GM12874 (cell line): ENCODE data around the gene KCNK18.
A peak's percentile ranks its signal among the peaks of the same experiment; 100 is the strongest.

Source experiments
- CTCF ChIP-seq: IDR thresholded peaks from 2 replicates; pipeline ENCODE4 v1.5.1; 2011; ENCODE audit warnings: low read depth, mild to moderate bottlenecking, control low read depth, low read length, moderate library complexity; ENCODE audit not compliant: insufficient read depth

The KCNK18 gene

DNA sequence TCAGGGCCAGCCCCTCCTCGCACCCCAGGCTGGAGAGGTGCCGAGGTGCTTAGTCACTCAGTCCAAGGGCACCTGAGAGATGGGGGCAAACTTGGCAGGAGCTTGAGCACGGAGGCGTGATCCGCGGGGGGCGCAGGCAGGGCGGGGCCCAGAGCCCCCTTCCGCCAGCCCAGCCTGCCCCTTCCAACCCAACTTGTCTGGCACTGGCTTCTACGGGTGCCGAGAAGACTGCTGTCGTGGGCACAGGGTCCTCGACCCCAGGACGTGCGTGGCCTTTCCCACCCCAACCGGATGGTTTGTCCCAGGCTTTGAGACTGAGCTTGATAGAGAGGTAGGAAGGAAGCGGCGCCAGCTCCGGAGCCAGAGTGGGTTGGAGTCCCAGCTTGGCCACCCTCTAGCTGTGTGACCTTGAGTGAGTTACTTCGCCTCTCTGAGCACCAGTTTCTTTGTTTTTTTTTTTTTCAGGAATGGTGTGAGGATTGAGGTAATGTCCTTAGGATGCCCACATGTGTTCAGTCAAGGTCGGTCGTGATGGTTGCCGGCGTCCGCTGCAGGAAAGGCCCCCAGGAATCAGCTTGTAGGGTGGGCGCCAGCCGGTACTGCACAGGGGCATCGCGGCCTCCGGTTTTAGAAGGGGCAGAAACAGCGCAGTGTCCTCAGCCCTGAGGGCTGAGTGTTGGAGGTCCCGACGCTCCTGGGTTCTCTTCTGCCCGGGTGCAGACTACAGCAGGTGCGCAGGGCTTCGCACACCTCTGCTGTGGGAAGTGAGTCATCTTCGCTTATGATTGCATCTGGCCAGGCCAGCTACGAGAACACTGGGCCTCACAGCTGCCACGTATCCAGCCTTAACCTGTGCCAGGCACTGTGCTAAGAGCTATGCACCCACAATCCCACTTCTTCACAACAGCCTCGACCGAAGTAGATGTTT lies 30.6 kb upstream of the KCNK18 start:
- no peak for TF ChIP-seq CTCF

DNA sequence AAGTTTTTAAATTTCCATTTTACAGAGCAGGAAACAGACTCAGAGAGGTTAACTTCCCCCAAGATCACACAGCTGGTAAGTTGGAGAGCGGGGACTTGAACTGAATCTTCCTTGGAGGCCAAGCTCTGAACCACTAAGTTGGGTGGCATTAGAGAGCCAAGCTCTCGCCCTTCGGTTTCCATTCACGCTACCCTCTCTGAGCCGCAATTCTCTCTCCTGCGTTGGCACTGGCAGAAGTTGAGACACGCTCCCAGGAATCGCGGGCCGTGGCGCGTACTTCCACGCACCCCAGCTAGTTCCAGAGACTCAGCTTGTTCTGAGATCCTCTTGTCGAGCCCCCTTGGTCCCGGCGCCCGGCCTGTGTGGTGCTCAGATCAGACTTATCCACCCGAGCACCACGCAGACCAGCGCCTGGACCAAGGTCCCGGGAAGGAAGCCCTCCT lies 29.9 kb upstream of the KCNK18 start:
- TF ChIP-seq CTCF, result no peak

GRCh38 chr10:117167789-117168674 lies 29.3 kb upstream of the KCNK18 start:
- peak; percentile 96 for TF ChIP-seq CTCF

DNA sequence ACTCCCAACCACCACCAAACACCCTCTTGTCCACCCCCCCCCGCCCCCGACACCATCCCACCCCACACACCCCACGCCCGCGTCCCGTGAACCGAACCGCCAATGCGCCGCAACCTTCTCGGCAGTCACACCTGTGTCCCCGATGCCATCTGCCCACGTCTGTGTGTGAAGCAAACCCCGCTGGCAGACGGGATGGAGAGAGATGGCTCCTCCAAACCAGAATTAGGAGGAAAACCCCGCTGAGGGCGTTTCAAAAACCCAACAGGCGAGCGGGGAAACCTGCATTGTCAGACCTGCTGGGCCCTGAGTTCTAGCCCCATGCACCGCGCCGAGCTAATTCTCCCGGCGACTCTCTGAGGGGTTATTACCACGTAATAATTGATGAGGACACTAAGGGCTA lies 28.6 kb upstream of the KCNK18 start:
- no peak for TF ChIP-seq CTCF

GRCh38 chr10:117169480-117169879 lies 27.8 kb upstream of the KCNK18 start:
- TF ChIP-seq CTCF, result no peak

GRCh38 chr10:117170244-117170643 lies 27.0 kb upstream of the KCNK18 start:
- no peak for TF ChIP-seq CTCF

DNA sequence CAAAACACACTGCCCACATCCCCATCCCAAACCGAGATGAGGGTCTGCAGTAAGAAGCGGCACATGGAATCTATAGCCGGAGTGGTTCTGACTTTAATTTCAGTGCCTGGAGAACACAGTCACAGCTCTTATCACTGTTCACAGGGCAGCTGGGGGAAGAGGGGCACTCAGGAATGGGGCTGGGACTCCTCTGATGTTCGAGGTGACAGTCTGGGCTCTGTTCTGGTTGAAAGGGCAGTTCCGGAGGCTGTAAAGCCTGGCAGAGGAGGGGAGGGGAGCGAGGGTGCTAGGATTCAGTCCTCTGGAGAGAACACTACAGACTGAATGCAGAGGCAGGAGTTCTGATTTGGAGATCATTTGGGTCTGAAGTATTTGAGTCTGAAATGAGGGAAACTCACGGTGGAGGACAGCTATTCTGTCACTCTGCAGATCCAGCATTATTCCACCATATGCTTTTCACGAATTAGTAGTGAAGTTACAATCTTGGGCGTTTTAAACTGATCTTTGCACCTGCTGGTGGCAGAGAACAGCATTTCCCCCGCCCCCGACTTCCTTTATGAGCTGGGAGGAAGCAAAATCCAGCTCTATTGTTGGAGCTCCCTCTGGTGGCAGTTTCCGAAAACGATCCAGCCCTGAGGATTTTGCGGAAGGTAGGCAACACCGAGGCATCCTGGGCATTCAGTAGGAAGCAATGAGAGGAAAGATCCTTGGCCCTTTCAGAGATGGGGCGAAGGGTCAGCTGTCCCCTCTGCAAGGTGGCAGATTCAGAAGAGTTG lies 22.7 kb upstream of the KCNK18 start:
- peak; percentile 76 for TF ChIP-seq CTCF
